HCT116 (cell line): ENCODE results near the gene DOCK3. TPM values are rescaled to one million over a fixed set of nuclear protein-coding genes. Genes with fewer than 3 reads are reported as not detected.

Experiments used
- ATAC-seq: fragments of 200-7000 bp; cut with Tn5 transposase; 2 replicates; pipeline ENCODE4 v1.9.1; 2020; ENCODE audit warnings: mild to moderate bottlenecking, moderate library complexity
- BruUV-seq: library from RNA; stranded (reverse); fragments of 400-500 nt; replicated peaks from 2 replicates; lab custom pipeline; 2021; lab: Mats Ljungman, UMichigan
- CTCF ChIA-PET: fragments of 300-600 bp; sonication (Branson Sonifier 250); formaldehyde crosslinking; loops from one replicate; lab custom pipeline; 2021; ENCODE audit warnings: antibody characterized with exemption; lab: Charles Lee
- POLR2A ChIA-PET: fragments of 300-600, 350-600 bp; sonication (Branson Sonifier 250); formaldehyde crosslinking; loops from one replicate; lab custom pipeline; 2021; ENCODE audit warnings: antibody characterized with exemption; lab: Charles Lee
- RAD21 ChIA-PET, 2 experiments: fragments of 300-600 bp; sonication (Branson Sonifier 250); formaldehyde crosslinking; loops; one replicate each; lab custom pipeline; 2023; ENCODE audit warnings: low total read pairs in 2 of 2; ENCODE audit not compliant: uncharacterized antibody in 2 of 2, unreplicated experiment in 2 of 2, low non-redundant PET in 1 of 2; lab: Charles Lee
- DNase-seq: peaks from one replicate; pipeline ENCODE4 v3.0.0-alpha.2; 2010; ENCODE audit warnings: low read depth, low spot score
- H2AFZ ChIP-seq: fragments of 200-600 bp; shearing (Covaris generic), sonication (generic); 2 replicates; pipeline ENCODE4 v1.6.1; 2017; ENCODE audit warnings: low read depth, mixed run types, mixed read lengths, antibody characterized with exemption, low read length; ENCODE audit not compliant: poor library complexity, severe bottlenecking
- H3K27ac ChIP-seq: 2 replicates; pipeline ENCODE4 v1.5.1; 2012; ENCODE audit warnings: low read depth, low read length
- H3K27me3 ChIP-seq: fragments of 200-600 bp; sonication (generic); 2 replicates; pipeline ENCODE4 v1.6.1; 2016; ENCODE audit warnings: mixed run types, low read length, mixed read lengths; ENCODE audit not compliant: insufficient read depth
- H3K36me3 ChIP-seq, 2 experiments: fragments of 200-500 bp in 1 of 2; fragments of 200-600 bp in 1 of 2; sonication (Bioruptor generic) in 1 of 2; sonication (generic) in 1 of 2; 2 replicates each; pipeline versions ENCODE4 v1.5.1 to v1.6.1; 2014 to 2016; ENCODE audit warnings: low read length in 2 of 2, inconsistent platforms in 1 of 2, mixed read lengths in 1 of 2, mixed run types in 1 of 2; ENCODE audit not compliant: insufficient read depth in 2 of 2, control insufficient read depth in 1 of 2
- H3K4me1 ChIP-seq, 2 experiments: fragments of 200-600 bp in 1 of 2; sonication (generic) in 1 of 2; 2 replicates each; pipeline versions ENCODE4 v1.5.1 to v1.6.1; 2012 to 2017; ENCODE audit warnings: low read length in 2 of 2, inconsistent platforms in 1 of 2, mild to moderate bottlenecking in 1 of 2, mixed read lengths in 1 of 2, mixed run types in 1 of 2, moderate library complexity in 1 of 2; ENCODE audit not compliant: insufficient read depth in 2 of 2, control insufficient read depth in 1 of 2
- H3K4me2 ChIP-seq: fragments of 200-600 bp; sonication (generic); 2 replicates; pipeline ENCODE4 v1.6.1; 2017; ENCODE audit warnings: mixed run types, low read length, mixed read lengths
- H3K4me3 ChIP-seq, 2 experiments: fragments of 200-600 bp in 1 of 2; sonication (generic) in 1 of 2; replicated peaks in 1 of 2; 2 replicates each; pipeline ENCODE4 v1.5.1; 2011 to 2016; ENCODE audit warnings: low read length in 2 of 2, control low read depth in 1 of 2, low read depth in 1 of 2, mild to moderate bottlenecking in 1 of 2, mixed read lengths in 1 of 2, mixed run types in 1 of 2
- H3K79me2 ChIP-seq: fragments of 200-600 bp; sonication (generic); 2 replicates; pipeline ENCODE4 v1.6.1; 2017; ENCODE audit warnings: mild to moderate bottlenecking, mixed run types, low read length, moderate library complexity, mixed read lengths; ENCODE audit not compliant: insufficient read depth
- H3K9ac ChIP-seq: fragments of 200-600 bp; sonication (generic); 2 replicates; pipeline ENCODE4 v1.6.1; 2016; ENCODE audit warnings: low read length, mixed read lengths
- H3K9me2 ChIP-seq: fragments of 200-600 bp; sonication (generic), shearing (Covaris generic); 2 replicates; pipeline ENCODE4 v1.6.1; 2017; ENCODE audit warnings: mixed run types, mild to moderate bottlenecking, moderate library complexity; ENCODE audit not compliant: insufficient read depth
- H3K9me3 ChIP-seq, 2 experiments: fragments of 200-500 bp in 1 of 2; fragments of 200-600 bp in 1 of 2; sonication (Bioruptor generic) in 1 of 2; sonication (generic) in 1 of 2; 2 replicates each; pipeline ENCODE4 v1.6.1; 2014 to 2017; ENCODE audit warnings: low read length in 2 of 2, mixed read lengths in 2 of 2, inconsistent platforms in 1 of 2, low read depth in 1 of 2, mild to moderate bottlenecking in 1 of 2, mixed run types in 1 of 2, moderate library complexity in 1 of 2; ENCODE audit not compliant: control insufficient read depth in 1 of 2, insufficient read depth in 1 of 2
- H4K20me1 ChIP-seq: fragments of 200-600 bp; sonication (generic), shearing (Covaris generic); 2 replicates; pipeline ENCODE4 v1.6.1; 2017; ENCODE audit warnings: mixed run types, mild to moderate bottlenecking, moderate library complexity; ENCODE audit not compliant: insufficient read depth
- CEBPB ChIP-seq: IDR thresholded peaks from 2 replicates; pipeline ENCODE4 v1.6.1; 2012; ENCODE audit warnings: low read depth
- EZH2 ChIP-seq: fragments of 200-600 bp; sonication (generic); IDR thresholded peaks from 2 replicates; pipeline ENCODE4 v1.6.1; 2017; ENCODE audit warnings: antibody characterized with exemption, mixed run types
- JUND ChIP-seq: IDR thresholded peaks from 2 replicates; pipeline ENCODE4 v1.6.1; 2012
- SIN3A ChIP-seq: IDR thresholded peaks from 2 replicates; pipeline ENCODE4 v1.6.1; 2012; ENCODE audit warnings: low read depth
- SRF ChIP-seq: IDR thresholded peaks from 2 replicates; pipeline ENCODE4 v1.6.1; 2012; ENCODE audit warnings: low read depth
- ZNF274 ChIP-seq: fragments of 200-500 bp; sonication (Bioruptor generic); IDR thresholded peaks from 2 replicates; pipeline ENCODE4 v1.6.1; 2014; ENCODE audit warnings: mild to moderate bottlenecking, low read depth, low read length, inconsistent platforms
- intact Hi-C: fragments of 100-400 bp; cut with micrococcal nuclease; formaldehyde crosslinking; loops from 2 replicates; pipeline ENCODE4 v1.10.0; 2022
- total RNA-seq: library from RNA; stranded (reverse); gene quantifications from one replicate; pipeline ENCODE4 v1.2.1, GENCODE V29; 2021; ENCODE audit not compliant: unreplicated experiment
- TF ChIP-seq, protein P1 (sequence below): IDR thresholded peaks from 2 replicates; pipeline ENCODE4 v1.6.1; 2012
- TF ChIP-seq, protein P2 (sequence below): IDR thresholded peaks from 2 replicates; pipeline ENCODE4 v1.6.1; 2012
- TF ChIP-seq, protein P3 (sequence below): IDR thresholded peaks from 2 replicates; pipeline ENCODE4 v1.6.1; 2011; ENCODE audit warnings: mild to moderate bottlenecking, low read length, moderate library complexity; ENCODE audit not compliant: insufficient replicate concordance; ENCODE audit errors: extremely low read depth

DOCK3 gene
- total RNA-seq, 1 experiment from 2014 or later: 4.2 TPM

DNA sequence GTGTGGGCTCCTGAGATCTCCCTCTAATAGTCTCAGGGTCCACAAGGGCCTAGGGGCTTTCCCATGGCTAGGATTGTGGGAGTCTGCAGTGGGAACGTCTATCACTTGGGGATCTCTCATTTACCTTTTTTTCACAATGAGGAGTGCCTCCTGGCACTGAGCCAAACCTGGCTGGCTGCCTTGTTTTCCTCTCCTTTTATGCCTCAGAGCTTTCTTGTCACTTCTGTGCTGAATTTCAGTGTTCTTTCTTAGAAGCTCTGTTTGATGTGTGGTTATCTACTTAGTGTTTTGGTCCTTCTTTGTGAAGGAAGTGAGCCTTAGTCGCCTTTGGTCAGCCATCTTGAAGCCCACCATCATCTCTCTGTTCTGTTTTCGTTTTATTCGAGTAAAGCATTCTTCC is 33.9 kb downstream of the DOCK3 start:
- Histone ChIP-seq H2AFZ (no peak overlapping the region), H3K9me3 (no peaks in the 10 kb centered on the region), H3K27me3 (no peaks in the 10 kb centered on the region), H3K4me2 (no peak overlapping the region), H3K4me1 (no peaks in the 10 kb centered on the region), H3K36me3 (no peaks in the 10 kb centered on the region), H3K9me2 (no peaks in the 10 kb centered on the region), H3K4me3 (no peak overlapping the region), H4K20me1 (no peaks in the 10 kb centered on the region), H3K27ac (no peak overlapping the region), H3K79me2 (peaks cover 6% of the 10 kb centered on the region; the same call in 1 of the 2 replicates), H3K9ac (no peak overlapping the region)
- ChIA-PET CTCF (no interaction called here), RAD21 (no interaction called here), POLR2A (no interaction called here)
- TF ChIP-seq SRF (no peak), SIN3A (no peak), ZNF274 (no peak), EZH2 (no peak), JUND (no peak)
- TF ChIP-seq, protein P1, sequence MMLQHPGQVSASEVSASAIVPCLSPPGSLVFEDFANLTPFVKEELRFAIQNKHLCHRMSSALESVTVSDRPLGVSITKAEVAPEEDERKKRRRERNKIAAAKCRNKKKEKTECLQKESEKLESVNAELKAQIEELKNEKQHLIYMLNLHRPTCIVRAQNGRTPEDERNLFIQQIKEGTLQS: no peak
- TF ChIP-seq, protein P2, sequence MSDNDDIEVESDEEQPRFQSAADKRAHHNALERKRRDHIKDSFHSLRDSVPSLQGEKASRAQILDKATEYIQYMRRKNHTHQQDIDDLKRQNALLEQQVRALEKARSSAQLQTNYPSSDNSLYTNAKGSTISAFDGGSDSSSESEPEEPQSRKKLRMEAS: no peak
- ATAC-seq: no peak
- no peak for DNase-seq
- no TSS peak for BruUV-seq
- intact Hi-C loops: no loop called here

DNA sequence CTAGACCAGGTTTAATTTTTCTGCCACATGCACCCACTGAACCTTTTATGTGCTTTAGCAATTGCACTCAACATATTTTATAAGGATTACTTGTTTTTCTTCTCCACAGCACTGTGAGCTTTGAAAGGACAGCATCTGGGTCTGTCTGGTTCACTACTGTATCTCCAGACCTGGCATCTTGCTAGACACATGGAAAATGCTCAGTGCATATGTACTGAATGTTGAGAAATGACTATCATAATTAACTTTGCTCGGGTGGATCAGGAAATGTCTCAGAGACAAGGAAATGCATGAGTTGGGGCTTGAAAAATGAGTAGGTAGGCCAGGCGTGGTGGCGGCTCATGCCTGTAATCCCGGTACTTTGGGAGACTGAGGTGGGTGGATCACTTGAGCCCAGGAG is 40.2 kb downstream of the DOCK3 start:
- BruUV-seq: no TSS peak
- no peak overlapping the region for H3K27ac ChIP-seq
- H3K36me3 ChIP-seq: no peaks in the 10 kb centered on the region
- no peaks in the 10 kb centered on the region for H3K27me3 ChIP-seq
- intact Hi-C loops: no loop called here
- TF ChIP-seq CEBPB: no peak
- TF ChIP-seq ZNF274: no peak
- TF ChIP-seq EZH2: no peak
- TF ChIP-seq, protein P3, sequence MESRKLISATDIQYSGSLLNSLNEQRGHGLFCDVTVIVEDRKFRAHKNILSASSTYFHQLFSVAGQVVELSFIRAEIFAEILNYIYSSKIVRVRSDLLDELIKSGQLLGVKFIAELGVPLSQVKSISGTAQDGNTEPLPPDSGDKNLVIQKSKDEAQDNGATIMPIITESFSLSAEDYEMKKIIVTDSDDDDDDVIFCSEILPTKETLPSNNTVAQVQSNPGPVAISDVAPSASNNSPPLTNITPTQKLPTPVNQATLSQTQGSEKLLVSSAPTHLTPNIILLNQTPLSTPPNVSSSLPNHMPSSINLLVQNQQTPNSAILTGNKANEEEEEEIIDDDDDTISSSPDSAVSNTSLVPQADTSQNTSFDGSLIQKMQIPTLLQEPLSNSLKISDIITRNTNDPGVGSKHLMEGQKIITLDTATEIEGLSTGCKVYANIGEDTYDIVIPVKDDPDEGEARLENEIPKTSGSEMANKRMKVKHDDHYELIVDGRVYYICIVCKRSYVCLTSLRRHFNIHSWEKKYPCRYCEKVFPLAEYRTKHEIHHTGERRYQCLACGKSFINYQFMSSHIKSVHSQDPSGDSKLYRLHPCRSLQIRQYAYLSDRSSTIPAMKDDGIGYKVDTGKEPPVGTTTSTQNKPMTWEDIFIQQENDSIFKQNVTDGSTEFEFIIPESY: no peak
- no peak overlapping the region for H3K4me3 ChIP-seq
- ChIA-PET CTCF (no interaction called here), POLR2A (no interaction called here), RAD21 (no interaction called here)
- H4K20me1 ChIP-seq: no peaks in the 10 kb centered on the region
- DNase-seq (no peak), ATAC-seq (no peak)
- no peaks in the 10 kb centered on the region for H3K9me2 ChIP-seq
- H3K79me2 ChIP-seq: peaks cover 3% of the 10 kb centered on the region; the same call in 1 of the 2 replicates
- H3K4me2 ChIP-seq: no peak overlapping the region
- no peak overlapping the region for H3K9ac ChIP-seq
- H3K4me1 ChIP-seq: no peaks in the 10 kb centered on the region
- H2AFZ ChIP-seq: no peak overlapping the region
- H3K9me3 ChIP-seq: no peaks in the 10 kb centered on the region
